Activated T-helper 2 cell treated with anti-CD3 and anti-CD28 coated beads, Interferon-gamma antibody, Interleukin-2, Interleukin-4, amounts not matched to agents 10 μg/mL and 5 μg/mL and 100 μg/mL, durations not matched to agents 14 hours and 24 hours and 36 hours (primary cell): ENCODE measurements around the gene ARL14EPL. TPM values are rescaled to one million over a fixed set of nuclear protein-coding genes. Genes with fewer than 3 reads are reported as not detected.

Experiments used
- DNase-seq: peaks from one replicate; pipeline ENCODE4 v3.0.0; 2021; ENCODE audit warnings: low spot score
- H3K27ac Mint-ChIP-seq: one replicate; pipeline ENCODE4 v1.8.0; 2021; ENCODE audit warnings: mixed read lengths
- H3K27me3 Mint-ChIP-seq: one replicate; pipeline ENCODE4 v1.8.0; 2021; ENCODE audit warnings: low read depth, mixed read lengths
- H3K36me3 Mint-ChIP-seq: one replicate; pipeline ENCODE4 v1.8.0; 2021; ENCODE audit warnings: low read depth, mixed read lengths
- H3K4me1 Mint-ChIP-seq: one replicate; pipeline ENCODE4 v1.8.0; 2021; ENCODE audit warnings: low read depth, mixed read lengths
- H3K4me3 Mint-ChIP-seq: one replicate; pipeline ENCODE4 v1.8.0; 2021; ENCODE audit warnings: low read depth, mild to moderate bottlenecking, moderate library complexity, mixed read lengths
- H3K9me3 Mint-ChIP-seq: one replicate; pipeline ENCODE4 v1.8.0; 2021; ENCODE audit warnings: mixed read lengths
- intact Hi-C: fragments of 100-400 bp; cut with micrococcal nuclease; formaldehyde crosslinking; loops from one replicate; pipeline ENCODE4 v1.15.1; 2023
- total RNA-seq: library from RNA; stranded (reverse); gene quantifications from 2 replicates; pipeline ENCODE4 v1.2.3, GENCODE V29; 2022

Gene ARL14EPL
- total RNA-seq, 1 donor from 2014 or later: not detected

- no peaks in the 10 kb centered on the region for H3K9me3 Mint-ChIP-seq
- no peaks in the 10 kb centered on the region for H3K4me1 Mint-ChIP-seq
- no peak overlapping the region for H3K27ac Mint-ChIP-seq
- intact Hi-C loops: no loop called here
- DNase-seq: no peak
- no peaks in the 10 kb centered on the region for H3K36me3 Mint-ChIP-seq
- peaks cover 11% of the 10 kb centered on the region for H3K27me3 Mint-ChIP-seq
- H3K4me3 Mint-ChIP-seq: no peak overlapping the region
Measured at GRCh38 chr5:116023619-116024018, 8.7 kb upstream of the ARL14EPL start.

GRCh38 chr5:116025866-116026265, 6.4 kb upstream of the ARL14EPL start:
- H3K4me1 Mint-ChIP-seq: no peaks in the 10 kb centered on the region
- intact Hi-C loops: no loop called here
- H3K4me3 Mint-ChIP-seq: no peak overlapping the region
- no peak overlapping the region for H3K27ac Mint-ChIP-seq
- no peaks in the 10 kb centered on the region for H3K9me3 Mint-ChIP-seq
- DNase-seq: no peak
- H3K36me3 Mint-ChIP-seq: no peaks in the 10 kb centered on the region
- H3K27me3 Mint-ChIP-seq: peaks cover 9% of the 10 kb centered on the region

GRCh38 chr5:116032991-116033390, 719 bp downstream of the ARL14EPL start:
- Mint-ChIP-seq H3K27me3 (peaks cover 16% of the 10 kb centered on the region), H3K4me3 (no peak overlapping the region), H3K36me3 (no peaks in the 10 kb centered on the region), H3K9me3 (no peaks in the 10 kb centered on the region), H3K4me1 (no peaks in the 10 kb centered on the region), H3K27ac (no peak overlapping the region)
- no peak for DNase-seq
- intact Hi-C loops: no loop called here

GRCh38 chr5:116035123-116035522, 2.9 kb downstream of the ARL14EPL start:
- intact Hi-C loops: no loop called here
- Mint-ChIP-seq H3K27ac (no peak overlapping the region), H3K4me3 (no peak overlapping the region), H3K27me3 (peaks cover 24% of the 10 kb centered on the region), H3K36me3 (no peaks in the 10 kb centered on the region), H3K4me1 (no peaks in the 10 kb centered on the region), H3K9me3 (no peaks in the 10 kb centered on the region)
- no peak for DNase-seq

GRCh38 chr5:116037236-116037822, 5.1 kb downstream of the ARL14EPL start:
- H3K27me3 Mint-ChIP-seq: peaks cover 31% of the 10 kb centered on the region

GRCh38 chr5:116038817-116039216, 6.5 kb downstream of the ARL14EPL start:
- Mint-ChIP-seq H3K4me1 (no peaks in the 10 kb centered on the region), H3K9me3 (no peaks in the 10 kb centered on the region), H3K27ac (no peak overlapping the region), H3K27me3 (peaks cover 30% of the 10 kb centered on the region), H3K36me3 (no peaks in the 10 kb centered on the region), H3K4me3 (no peak overlapping the region)
- no peak for DNase-seq
- intact Hi-C loops: no loop called here

More at GRCh38 chr5:116037236-116037822, 5.1 kb downstream of the ARL14EPL start:
- H3K9me3 Mint-ChIP-seq: no peaks in the 10 kb centered on the region
- H3K36me3 Mint-ChIP-seq: no peaks in the 10 kb centered on the region
- intact Hi-C loops: no loop called here
- DNase-seq: no peak
- no peak overlapping the region for H3K27ac Mint-ChIP-seq
- H3K4me3 Mint-ChIP-seq: no peak overlapping the region
- H3K4me1 Mint-ChIP-seq: no peaks in the 10 kb centered on the region

GRCh38 chr5:116042375-116042774, 10.1 kb downstream of the ARL14EPL start:
- Mint-ChIP-seq H3K36me3 (no peaks in the 10 kb centered on the region), H3K4me3 (no peak overlapping the region), H3K9me3 (no peaks in the 10 kb centered on the region), H3K4me1 (no peaks in the 10 kb centered on the region), H3K27ac (no peak overlapping the region), H3K27me3 (peaks cover 21% of the 10 kb centered on the region)
- intact Hi-C loops: no loop called here
- DNase-seq: no peak

- Mint-ChIP-seq H3K9me3 (no peaks in the 10 kb centered on the region), H3K4me1 (no peaks in the 10 kb centered on the region), H3K4me3 (no peak overlapping the region), H3K36me3 (no peaks in the 10 kb centered on the region), H3K27me3 (peaks cover 17% of the 10 kb centered on the region), H3K27ac (no peak overlapping the region)
- DNase-seq: no peak
- intact Hi-C loops: no loop called here
Measured at GRCh38 chr5:116044073-116044472, 11.8 kb downstream of the ARL14EPL start.

- no peaks in the 10 kb centered on the region for H3K4me1 Mint-ChIP-seq
- no peak overlapping the region for H3K4me3 Mint-ChIP-seq
- peaks cover 12% of the 10 kb centered on the region for H3K27me3 Mint-ChIP-seq
- H3K27ac Mint-ChIP-seq: no peak overlapping the region
- H3K36me3 Mint-ChIP-seq: no peaks in the 10 kb centered on the region
- intact Hi-C loops: no loop called here
- no peak for DNase-seq
- no peaks in the 10 kb centered on the region for H3K9me3 Mint-ChIP-seq
Measured at GRCh38 chr5:116045821-116046220, 13.5 kb downstream of the ARL14EPL start.

GRCh38 chr5:116046261-116046660, 14.0 kb downstream of the ARL14EPL start:
- no peak overlapping the region for H3K4me3 Mint-ChIP-seq
- H3K27me3 Mint-ChIP-seq: peaks cover 12% of the 10 kb centered on the region
- H3K9me3 Mint-ChIP-seq: no peaks in the 10 kb centered on the region
- H3K27ac Mint-ChIP-seq: no peak overlapping the region
- intact Hi-C loops: no loop called here
- no peaks in the 10 kb centered on the region for H3K36me3 Mint-ChIP-seq
- no peaks in the 10 kb centered on the region for H3K4me1 Mint-ChIP-seq
- DNase-seq: no peak

GRCh38 chr5:116046823-116047222, 14.6 kb downstream of the ARL14EPL start:
- Mint-ChIP-seq H3K4me1 (no peaks in the 10 kb centered on the region), H3K27me3 (peaks cover 7% of the 10 kb centered on the region), H3K36me3 (no peaks in the 10 kb centered on the region), H3K4me3 (no peak overlapping the region), H3K9me3 (no peaks in the 10 kb centered on the region), H3K27ac (no peak overlapping the region)
- no peak for DNase-seq
- intact Hi-C loops: no loop called here

GRCh38 chr5:116058346-116058936, 26.2 kb downstream of the ARL14EPL start:
- Mint-ChIP-seq H3K27me3 (peaks cover 17% of the 10 kb centered on the region), H3K9me3 (no peaks in the 10 kb centered on the region), H3K27ac (no peak overlapping the region), H3K36me3 (no peaks in the 10 kb centered on the region), H3K4me1 (no peaks in the 10 kb centered on the region), H3K4me3 (no peak overlapping the region)
- intact Hi-C loops: no loop called here
- DNase-seq: no peak

GRCh38 chr5:116062352-116062751, 30.1 kb downstream of the ARL14EPL start:
- Mint-ChIP-seq H3K27me3 (peaks cover 34% of the 10 kb centered on the region), H3K4me3 (no peak overlapping the region), H3K4me1 (no peaks in the 10 kb centered on the region), H3K9me3 (no peaks in the 10 kb centered on the region), H3K27ac (no peak overlapping the region), H3K36me3 (no peaks in the 10 kb centered on the region)
- intact Hi-C loops: loop anchor here (10.0 kb wide), 1 partner anchor 758 kb away; no protein-coding TSS in a partner anchor
- no peak for DNase-seq
